Prostate gland (tissue), 2 donors: ENCODE results near the gene OR4D10. TPM values are rescaled to one million over a fixed set of nuclear protein-coding genes. Genes with fewer than 3 reads are reported as not detected.
"Not testable (repeated sequence)": the region's sequence is repeated elsewhere in the genome, so short reads cannot be mapped to it uniquely, and the experiment has no call there.

Experiments used
- DNase-seq: peaks from one replicate; pipeline ENCODE4 v3.0.0-alpha.2; 2019; ENCODE audit warnings: low spot score
- H3K27ac ChIP-seq, 2 donors: fragments of 200-600 bp; sonication (generic); 2 replicates each; pipeline ENCODE4 v1.5.1; 2017 to 2019
- H3K27me3 ChIP-seq: fragments of 200-600 bp; sonication (generic); replicated peaks from 2 replicates; pipeline ENCODE4 v1.5.1; 2019; ENCODE audit not compliant: insufficient read depth
- H3K36me3 ChIP-seq, 2 donors: fragments of 200-600 bp; sonication (generic); 1 replicate in 1 of 2; 2 replicates in 1 of 2; pipeline versions ENCODE4 v1.5.1 to v1.8.1; 2017 to 2019
- H3K4me1 ChIP-seq: fragments of 200-600 bp; sonication (generic); replicated peaks from 2 replicates; pipeline ENCODE4 v1.5.1; 2019
- H3K4me3 ChIP-seq, 2 donors: fragments of 200-600 bp; sonication (generic); 2 replicates each; pipeline ENCODE4 v1.5.1; 2017 to 2019
- H3K9me3 ChIP-seq: fragments of 200-600 bp; sonication (generic); 2 replicates; pipeline ENCODE4 v1.5.1; 2017
- CTCF ChIP-seq, 4 experiments: fragments of 200-600 bp in 2 of 4; fragments of 450-650 bp in 2 of 4; sonication (generic) in 2 of 4; IDR thresholded peaks; 1 replicate in 3 of 4; 2 replicates in 1 of 4; pipeline ENCODE4 v1.5.1; 2016 to 2019; ENCODE audit warnings: antibody characterized with exemption in 4 of 4, mild to moderate bottlenecking in 2 of 4, moderate library complexity in 2 of 4
- POLR2A ChIP-seq: fragments of 450-650 bp; IDR thresholded peaks from one replicate; pipeline ENCODE4 v1.6.1; 2016; ENCODE audit warnings: antibody characterized with exemption, mild to moderate bottlenecking
- POLR2AphosphoS5 ChIP-seq: sonication (generic); formaldehyde crosslinking; IDR thresholded peaks from one replicate; pipeline ENCODE4 v1.6.1; 2017; ENCODE audit warnings: antibody characterized with exemption
- WGBS: methylation state at CpG from one replicate; pipeline ENCODE4 v1.1.5; 2018; 5-methylcytosine and 5-hydroxymethylcytosine counted together
- intact Hi-C: fragments of 100-400 bp; cut with DNase I; formaldehyde crosslinking; loops from one replicate; pipeline ENCODE4 v1.14.2; 2022
- total RNA-seq, 2 donors: library from RNA; depleted of rRNA; stranded (reverse); fragments of >200 nt; gene quantifications; one replicate each; pipeline ENCODE4 v1.1.0, GENCODE V29; 2016

OR4D10 gene
- total RNA-seq, 2 donors from 2014 or later = not detected

DNA sequence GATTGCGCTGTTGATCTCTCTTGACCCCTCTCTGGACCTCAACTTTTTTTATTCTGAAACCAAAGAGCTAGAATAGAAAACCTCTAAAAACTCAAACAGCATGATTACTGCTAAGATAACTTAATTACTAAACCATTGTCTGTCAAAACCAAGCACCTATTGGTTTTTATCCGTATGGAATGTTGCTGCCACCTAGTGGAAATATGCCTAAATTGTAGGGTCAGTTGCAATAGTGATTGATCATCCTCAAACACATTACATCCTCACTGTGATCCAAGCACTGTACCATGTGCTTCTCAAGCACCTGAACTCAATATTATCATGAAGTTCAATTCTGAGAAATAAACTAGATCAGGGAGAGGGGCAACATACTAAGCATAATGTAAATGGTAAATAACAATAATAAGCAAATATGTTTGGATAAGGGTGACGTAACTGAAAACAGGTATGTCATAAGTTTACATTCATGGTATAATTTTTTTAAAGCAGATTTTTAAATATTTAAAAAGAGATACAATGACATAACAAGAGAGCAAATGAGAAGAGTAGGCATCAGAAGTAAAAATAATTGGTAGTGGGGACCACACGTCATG, 43.1 kb upstream of the OR4D10 start:
- H3K4me3 ChIP-seq = no peak overlapping the region
- 63% methylated on average over 4 of the region's 4 CpGs for WGBS
- no peak for DNase-seq
- TF ChIP-seq POLR2AphosphoS5 (no peak), POLR2A (no peak), CTCF (IDR thresholded peaks at IDR 0.05) (peak; percentile 14 to 68 (median 54))
- intact Hi-C loops = no loop called here
- H3K27ac ChIP-seq = no peak overlapping the region
- H3K36me3 ChIP-seq = no peaks in the 10 kb centered on the region
- H3K9me3 ChIP-seq = no peaks in the 10 kb centered on the region
- H3K4me1 ChIP-seq = no peaks in the 10 kb centered on the region
- H3K27me3 ChIP-seq = no peaks in the 10 kb centered on the region

DNA sequence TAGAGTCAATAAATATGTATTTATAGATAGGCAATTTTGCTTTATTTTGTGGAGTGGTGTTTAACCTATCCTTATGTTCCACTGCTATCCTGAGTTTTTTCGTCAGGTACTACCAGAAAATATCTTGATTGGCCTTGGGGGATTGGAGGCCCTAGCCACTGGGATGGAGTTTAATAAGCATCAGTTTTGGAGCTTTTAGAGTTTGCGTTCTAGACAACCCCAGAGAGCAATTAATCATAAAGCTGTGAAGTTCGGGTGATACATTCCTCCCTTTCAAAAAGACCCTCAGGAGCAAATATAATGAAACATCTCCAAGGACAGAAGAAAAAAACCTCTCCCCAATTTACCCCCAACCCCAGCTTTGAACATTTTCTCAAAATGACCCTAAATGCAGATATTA, 36.9 kb upstream of the OR4D10 start, which contains the start of gene OR5A1:
TSS of gene OR5A1 (plus strand) at position 301 of the 400 bp plus-strand sequence. CDS start 6,700 bp downstream, outside the sequence.
- TF ChIP-seq POLR2A (no peak), POLR2AphosphoS5 (no peak), CTCF (IDR thresholded peaks at IDR 0.05) (no peak)
- no peak for DNase-seq
- no peaks in the 10 kb centered on the region for H3K27me3 ChIP-seq
- no peaks in the 10 kb centered on the region for H3K9me3 ChIP-seq
- H3K36me3 ChIP-seq = no peaks in the 10 kb centered on the region
- no peak within 1 kb of the TSS for H3K4me3 ChIP-seq
- 67% methylated on average over 3 of the region's 3 CpGs for WGBS
- no peaks in the 10 kb centered on the region for H3K4me1 ChIP-seq
- intact Hi-C loops = no loop called here
- no peak within 1 kb of the TSS for H3K27ac ChIP-seq

DNA sequence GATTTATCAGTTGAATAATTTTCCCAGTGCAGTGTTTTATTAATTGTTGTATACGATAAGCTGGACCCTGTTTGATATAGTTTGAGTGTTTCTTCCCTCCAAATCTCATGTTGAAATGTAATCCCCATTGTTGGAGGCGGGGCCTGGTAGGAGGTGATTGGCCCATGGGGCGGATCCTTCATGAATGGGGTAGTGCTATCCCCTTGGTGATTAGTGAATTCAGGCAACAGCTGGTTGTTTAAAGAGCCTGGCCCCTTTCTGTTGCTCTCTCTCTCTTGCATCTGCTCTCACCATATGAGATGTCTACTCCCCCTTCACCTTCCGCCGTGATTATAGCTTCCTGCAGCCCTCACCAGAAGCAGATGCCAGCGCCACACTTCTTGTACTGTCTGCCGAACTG, 35.3 kb upstream of the OR4D10 start:
- 72% methylated on average over 7 of the region's 7 CpGs for WGBS
- H3K4me3 ChIP-seq = no peak overlapping the region
- H3K27me3 ChIP-seq = no peaks in the 10 kb centered on the region
- intact Hi-C loops = no loop called here
- no peaks in the 10 kb centered on the region for H3K9me3 ChIP-seq
- no peaks in the 10 kb centered on the region for H3K4me1 ChIP-seq
- H3K27ac ChIP-seq = no peak overlapping the region
- DNase-seq = no peak
- TF ChIP-seq CTCF (IDR thresholded peaks at IDR 0.05) = no peak
- no peak for TF ChIP-seq POLR2A
- TF ChIP-seq POLR2AphosphoS5 = no peak
- H3K36me3 ChIP-seq = no peaks in the 10 kb centered on the region

- H3K4me3 ChIP-seq, H3K4me1 ChIP-seq, DNase-seq, H3K36me3 ChIP-seq, H3K27me3 ChIP-seq, H3K9me3 ChIP-seq, H3K27ac ChIP-seq, intact Hi-C loops: not testable (repeated sequence)
- 86% methylated on average over 1 of the region's 1 CpG for WGBS
Observed at GRCh38 chr11:59445624-59446023, 27.5 kb upstream of the OR4D10 start.

GRCh38 chr11:59448484-59448883, 24.6 kb upstream of the OR4D10 start:
- 84% methylated on average over 2 of the region's 2 CpGs for WGBS
- Histone ChIP-seq H3K36me3 (no peaks in the 10 kb centered on the region), H3K4me3 (no peak overlapping the region), H3K4me1 (no peaks in the 10 kb centered on the region), H3K27me3 (no peaks in the 10 kb centered on the region), H3K9me3 (no peaks in the 10 kb centered on the region), H3K27ac (no peak overlapping the region)
- intact Hi-C loops = no loop called here
- TF ChIP-seq POLR2A (no peak), POLR2AphosphoS5 (no peak), CTCF (IDR thresholded peaks at IDR 0.05) (no peak)
- DNase-seq = no peak
